Trophoblast cell (in vitro differentiated cells and primary cell): Measurements from ENCODE around the gene PTPRN2.
"Not testable (repeated sequence)": the region's sequence is repeated elsewhere in the genome, so short reads cannot be mapped to it uniquely, and the experiment has no call there.

Experiments
- DNase-seq, 2 donors: peaks; one replicate each; pipeline ENCODE4 v3.0.0-alpha.2; 2016
- H2AFZ ChIP-seq: 2 replicates; pipeline ENCODE4 v1.6.1; 2013; ENCODE audit warnings: low read length, moderate library complexity, mild to moderate bottlenecking; ENCODE audit not compliant: insufficient read depth, poor library complexity
- H2AK5ac ChIP-seq: 2 replicates; pipeline ENCODE4 v1.6.1; 2013; ENCODE audit warnings: mild to moderate bottlenecking, low read length
- H2BK120ac ChIP-seq: 2 replicates; pipeline ENCODE4 v1.6.1; 2013; ENCODE audit warnings: low read length, mild to moderate bottlenecking, moderate library complexity; ENCODE audit not compliant: insufficient read depth, poor library complexity
- H2BK12ac ChIP-seq: 2 replicates; pipeline ENCODE4 v1.6.1; 2013; ENCODE audit warnings: mild to moderate bottlenecking, low read length, moderate library complexity
- H2BK5ac ChIP-seq: 2 replicates; pipeline ENCODE4 v1.6.1; 2013; ENCODE audit warnings: low read length, low read depth, moderate library complexity, mild to moderate bottlenecking; ENCODE audit not compliant: poor library complexity
- H3K14ac ChIP-seq: 2 replicates; pipeline ENCODE4 v1.6.1; 2013; ENCODE audit warnings: mild to moderate bottlenecking, low read length
- H3K18ac ChIP-seq: 2 replicates; pipeline ENCODE4 v1.6.1; 2013; ENCODE audit warnings: mild to moderate bottlenecking, low read length
- H3K23ac ChIP-seq: 2 replicates; pipeline ENCODE4 v1.6.1; 2013; ENCODE audit warnings: low read length
- H3K27ac ChIP-seq: 2 replicates; pipeline ENCODE4 v1.5.1; 2013; ENCODE audit warnings: low read depth, mild to moderate bottlenecking, inconsistent platforms, low read length, moderate library complexity
- H3K27me3 ChIP-seq: 2 replicates; pipeline ENCODE4 v1.6.1; 2013; ENCODE audit warnings: inconsistent platforms, mild to moderate bottlenecking, low read length, moderate library complexity; ENCODE audit not compliant: insufficient read depth
- H3K36me3 ChIP-seq, 2 experiments: 1 replicate in 1 of 2; 2 replicates in 1 of 2; pipeline ENCODE4 v1.6.1; 2013; ENCODE audit warnings: low read length in 2 of 2, mild to moderate bottlenecking in 2 of 2, moderate library complexity in 1 of 2; ENCODE audit not compliant: insufficient read depth in 2 of 2, control insufficient read depth in 1 of 2
- H3K4ac ChIP-seq: 2 replicates; pipeline ENCODE4 v1.6.1; 2013; ENCODE audit warnings: low read depth, mild to moderate bottlenecking, low read length, moderate library complexity
- H3K4me1 ChIP-seq, 2 experiments: 1 replicate in 1 of 2; 2 replicates in 1 of 2; pipeline ENCODE4 v1.6.1; 2013; ENCODE audit warnings: low read length in 2 of 2, mild to moderate bottlenecking in 2 of 2, moderate library complexity in 1 of 2; ENCODE audit not compliant: insufficient read depth in 2 of 2, control insufficient read depth in 1 of 2
- H3K4me2 ChIP-seq: 2 replicates; pipeline ENCODE4 v1.6.1; 2013; ENCODE audit warnings: inconsistent platforms, mild to moderate bottlenecking, low read length, moderate library complexity
- H3K4me3 ChIP-seq: 2 replicates; pipeline ENCODE4 v1.5.1; 2013; ENCODE audit warnings: mild to moderate bottlenecking, low read depth, low read length, inconsistent platforms
- H3K79me1 ChIP-seq: one replicate; pipeline ENCODE4 v1.6.1; 2013; ENCODE audit warnings: low read length
- H3K79me2 ChIP-seq: 2 replicates; pipeline ENCODE4 v1.6.1; 2013; ENCODE audit warnings: low read length, mild to moderate bottlenecking; ENCODE audit not compliant: control insufficient read depth, insufficient read depth, poor library complexity
- H3K9ac ChIP-seq: 2 replicates; pipeline ENCODE4 v1.6.1; 2013; ENCODE audit warnings: mild to moderate bottlenecking, low read length
- H3K9me3 ChIP-seq: 2 replicates; pipeline ENCODE4 v1.6.1; 2013; ENCODE audit warnings: low read depth, mild to moderate bottlenecking, control low read depth, inconsistent platforms, low read length; ENCODE audit not compliant: insufficient read depth
- H4K12ac ChIP-seq: 2 replicates; pipeline ENCODE4 v1.6.1; 2013; ENCODE audit warnings: low read depth, mild to moderate bottlenecking, low read length, moderate library complexity
- H4K8ac ChIP-seq: 2 replicates; pipeline ENCODE4 v1.6.1; 2013; ENCODE audit warnings: low read depth, mild to moderate bottlenecking, low read length, moderate library complexity
- H4K91ac ChIP-seq: one replicate; pipeline ENCODE4 v1.6.1; 2013; ENCODE audit warnings: low read depth, mild to moderate bottlenecking, low read length, moderate library complexity
- WGBS: extraction: QIAGEN DNeasy Blood & Tissue Kit; methylation state at CpG from one replicate; pipeline ENCODE4 v1.1.7; 2013; ENCODE audit warnings: missing lambda C conversion rate; ENCODE audit not compliant: insufficient read length, insufficient coverage; ENCODE audit errors: extremely low coverage; 5-methylcytosine and 5-hydroxymethylcytosine counted together

The PTPRN2 gene

GRCh38 chr7:157593541-157593940, 994.1 kb downstream of the PTPRN2 start:
- Histone ChIP-seq H2AFZ (no peak overlapping the region), H3K27me3 (peaks cover 2% of the 10 kb centered on the region), H2BK12ac (no peak overlapping the region), H3K36me3 (no peaks in the 10 kb centered on the region), H2BK5ac (no peak overlapping the region), H3K4me1 (no peaks in the 10 kb centered on the region), H3K9ac (no peak overlapping the region), H2AK5ac (no peak overlapping the region), H3K18ac (no peak overlapping the region), H3K9me3 (peaks cover 10% of the 10 kb centered on the region), H2BK120ac (no peak overlapping the region), H3K79me1 (no peaks in the 10 kb centered on the region), H3K79me2 (no peaks in the 10 kb centered on the region), H3K4ac (no peak overlapping the region), H3K27ac (no peak overlapping the region), H3K23ac (no peak overlapping the region), H3K4me2 (no peak overlapping the region), H3K4me3 (no peak overlapping the region), H4K8ac (no peak overlapping the region), H3K14ac (no peak overlapping the region), H4K91ac (no peak overlapping the region), H4K12ac (no peak overlapping the region)
- DNase-seq = no peak
- WGBS = no CpG with 5 or more reads among the region's 14 CpGs

GRCh38 chr7:157592636-157593320, 994.8 kb downstream of the PTPRN2 start:
- H3K18ac ChIP-seq, H3K79me2 ChIP-seq, H3K4ac ChIP-seq, H3K23ac ChIP-seq, H2AK5ac ChIP-seq, H3K79me1 ChIP-seq, H3K9ac ChIP-seq, H3K4me2 ChIP-seq, H2BK12ac ChIP-seq, H2BK120ac ChIP-seq, H3K27ac ChIP-seq, H2BK5ac ChIP-seq, H4K91ac ChIP-seq, H3K36me3 ChIP-seq, H3K14ac ChIP-seq, H3K27me3 ChIP-seq, H4K8ac ChIP-seq, H3K4me1 ChIP-seq, H2AFZ ChIP-seq, DNase-seq, H4K12ac ChIP-seq: not testable (repeated sequence)
- no CpG with 5 or more reads among the region's 31 CpGs for WGBS
- peaks cover 12% of the 10 kb centered on the region for H3K9me3 ChIP-seq
- H3K4me3 ChIP-seq = peak overlapping the region; percentile 28

DNA sequence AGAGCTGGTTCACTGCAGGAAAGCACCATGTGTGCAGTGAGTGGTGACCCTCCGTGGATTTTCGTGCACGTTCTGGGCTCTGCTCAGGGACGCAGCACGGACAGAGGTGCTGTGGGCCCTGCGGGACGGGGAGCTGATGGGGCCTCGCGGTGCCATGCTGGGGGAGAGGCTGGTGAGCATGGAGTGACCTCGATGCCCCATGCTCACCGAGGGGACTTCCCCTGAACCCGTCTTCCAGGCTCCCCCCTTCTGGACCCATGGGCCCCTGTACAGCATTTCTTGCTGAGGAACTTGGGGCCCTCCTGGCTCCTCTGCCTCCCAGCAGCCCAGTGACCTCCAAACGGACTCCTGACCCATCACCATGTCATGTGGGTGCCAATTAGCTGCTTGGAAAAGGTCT, 997.1 kb downstream of the PTPRN2 start:
- H3K14ac ChIP-seq = no peak overlapping the region
- H3K9ac ChIP-seq = no peak overlapping the region
- no peak overlapping the region for H2BK5ac ChIP-seq
- no peak overlapping the region for H3K4me2 ChIP-seq
- H3K23ac ChIP-seq = no peak overlapping the region
- WGBS = no CpG with 5 or more reads among the region's 13 CpGs
- H4K12ac ChIP-seq = no peak overlapping the region
- H3K4me1 ChIP-seq = no peaks in the 10 kb centered on the region
- DNase-seq = no peak
- no peak overlapping the region for H3K4ac ChIP-seq
- H2BK120ac ChIP-seq = no peak overlapping the region
- H3K36me3 ChIP-seq = no peaks in the 10 kb centered on the region
- H2BK12ac ChIP-seq = no peak overlapping the region
- no peak overlapping the region for H3K18ac ChIP-seq
- H3K79me2 ChIP-seq = no peaks in the 10 kb centered on the region
- H2AFZ ChIP-seq = no peak overlapping the region
- H3K9me3 ChIP-seq = peaks cover 16% of the 10 kb centered on the region
- H3K27me3 ChIP-seq = peaks cover 3% of the 10 kb centered on the region
- no peak overlapping the region for H2AK5ac ChIP-seq
- no peak overlapping the region for H3K27ac ChIP-seq
- H4K91ac ChIP-seq = no peak overlapping the region
- no peak overlapping the region for H4K8ac ChIP-seq
- H3K79me1 ChIP-seq = no peaks in the 10 kb centered on the region
- H3K4me3 ChIP-seq = no peak overlapping the region

DNA sequence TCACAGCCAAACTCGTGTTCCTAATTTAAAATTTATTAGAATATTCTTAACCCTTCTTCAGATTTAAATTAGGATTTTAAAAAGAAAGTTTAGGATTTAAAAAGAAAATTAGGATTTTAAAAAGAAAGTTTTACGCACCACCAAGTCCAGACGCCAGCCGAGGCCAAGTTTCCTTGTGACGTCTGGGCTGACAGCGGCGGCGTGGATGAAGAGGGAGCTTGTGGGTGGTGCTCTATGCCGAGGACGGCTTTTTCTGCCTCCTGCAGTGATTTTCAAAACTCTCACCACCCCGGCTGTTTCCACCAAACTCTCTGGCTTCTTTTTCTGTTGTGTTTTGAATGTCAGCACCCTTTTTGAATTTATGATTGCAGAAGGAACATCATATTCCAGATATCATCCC, 997.9 kb downstream of the PTPRN2 start:
- no peaks in the 10 kb centered on the region for H3K79me1 ChIP-seq
- H4K8ac ChIP-seq = no peak overlapping the region
- WGBS = 100% methylated on average over 1 of the region's 11 CpGs
- no peak overlapping the region for H2BK5ac ChIP-seq
- no peaks in the 10 kb centered on the region for H3K4me1 ChIP-seq
- H3K79me2 ChIP-seq = no peaks in the 10 kb centered on the region
- H3K9ac ChIP-seq = no peak overlapping the region
- DNase-seq = no peak
- no peak overlapping the region for H3K23ac ChIP-seq
- no peak overlapping the region for H3K27ac ChIP-seq
- no peak overlapping the region for H3K4me3 ChIP-seq
- no peak overlapping the region for H4K12ac ChIP-seq
- no peak overlapping the region for H3K14ac ChIP-seq
- H3K4ac ChIP-seq = no peak overlapping the region
- no peak overlapping the region for H2AK5ac ChIP-seq
- no peaks in the 10 kb centered on the region for H3K36me3 ChIP-seq
- H3K18ac ChIP-seq = no peak overlapping the region
- H2BK120ac ChIP-seq = no peak overlapping the region
- no peak overlapping the region for H3K4me2 ChIP-seq
- H2AFZ ChIP-seq = no peak overlapping the region
- H3K27me3 ChIP-seq = peaks cover 2% of the 10 kb centered on the region
- no peak overlapping the region for H4K91ac ChIP-seq
- H3K9me3 ChIP-seq = peaks cover 16% of the 10 kb centered on the region
- no peak overlapping the region for H2BK12ac ChIP-seq
